Keratinocyte (primary cell): ENCODE measurements around the gene HRC. TPM values are rescaled to one million over a fixed set of nuclear protein-coding genes. Genes with fewer than 3 reads are reported as not detected.

Experiments used
- DNase-seq: peaks from one replicate; pipeline ENCODE4 v3.0.0-alpha.2; 2011; ENCODE audit warnings: low read depth, missing footprints, low spot score
- FAIRE-seq: peaks from 2 replicates; lab custom pipeline; 2011; peaks lifted over from hg19 to GRCh38; lab: Jason Lieb, UNC
- H2AFZ ChIP-seq: 2 replicates; pipeline ENCODE4 v1.6.0; 2012; ENCODE audit warnings: low read length, control low read depth, inconsistent platforms; ENCODE audit not compliant: control insufficient read depth
- H3K27ac ChIP-seq: 2 replicates; pipeline ENCODE4 v1.5.1; 2011; ENCODE audit warnings: low read length; ENCODE audit not compliant: control insufficient read depth, insufficient read depth
- H3K27me3 ChIP-seq: 3 replicates; pipeline ENCODE4 v1.6.0; 2011; ENCODE audit warnings: low read length; ENCODE audit not compliant: control insufficient read depth, insufficient read depth; ENCODE audit errors: extremely low read depth
- H3K36me3 ChIP-seq, 2 experiments: 2 replicates in 1 of 2; 3 replicates in 1 of 2; pipeline ENCODE4 v1.5.1; 2011; ENCODE audit warnings: low read length in 2 of 2, mild to moderate bottlenecking in 1 of 2; ENCODE audit not compliant: control insufficient read depth in 2 of 2, insufficient read depth in 2 of 2; ENCODE audit errors: extremely low read depth in 1 of 2
- H3K4me1 ChIP-seq: 3 replicates; pipeline ENCODE4 v1.5.1; 2011; ENCODE audit warnings: low read length; ENCODE audit not compliant: control insufficient read depth, insufficient read depth; ENCODE audit errors: extremely low read depth
- H3K4me2 ChIP-seq: 3 replicates; pipeline ENCODE4 v1.6.0; 2011; ENCODE audit warnings: low read depth, low read length; ENCODE audit not compliant: control insufficient read depth, insufficient read depth; ENCODE audit errors: extremely low read depth
- H3K4me3 ChIP-seq, 3 experiments: fragments of 200-600 bp in 1 of 3; sonication (generic) in 1 of 3; 2 replicates in 2 of 3; 3 replicates in 1 of 3; pipeline ENCODE4 v1.5.1; 2011 to 2016; ENCODE audit warnings: low read length in 3 of 3, mild to moderate bottlenecking in 3 of 3, control low read depth in 2 of 3, inconsistent platforms in 1 of 3, low read depth in 1 of 3, mixed read lengths in 1 of 3, mixed run types in 1 of 3, moderate library complexity in 1 of 3; ENCODE audit not compliant: control insufficient read depth in 2 of 3, insufficient read depth in 2 of 3; ENCODE audit errors: extremely low read depth in 1 of 3
- H3K79me2 ChIP-seq: 2 replicates; pipeline ENCODE4 v1.6.0; 2012; ENCODE audit warnings: low read length; ENCODE audit not compliant: control insufficient read depth, insufficient read depth
- H3K9ac ChIP-seq: 3 replicates; pipeline ENCODE4 v1.6.0; 2011; ENCODE audit warnings: low read length; ENCODE audit not compliant: control insufficient read depth, insufficient read depth; ENCODE audit errors: extremely low read depth
- H3K9me1 ChIP-seq: 3 replicates; pipeline ENCODE4 v1.6.0; 2011; ENCODE audit warnings: low read length; ENCODE audit not compliant: control insufficient read depth, insufficient read depth; ENCODE audit errors: extremely low read depth
- H3K9me3 ChIP-seq: 2 replicates; pipeline ENCODE4 v1.5.1; 2012; ENCODE audit warnings: low read depth, low read length; ENCODE audit not compliant: control insufficient read depth
- H4K20me1 ChIP-seq: 3 replicates; pipeline ENCODE4 v1.6.0; 2011; ENCODE audit warnings: low read length; ENCODE audit not compliant: control insufficient read depth, insufficient read depth; ENCODE audit errors: extremely low read depth
- EZH2 ChIP-seq: IDR thresholded peaks from one replicate; pipeline ENCODE4 v1.6.1; 2012; ENCODE audit warnings: inconsistent platforms, mild to moderate bottlenecking, low read length, moderate library complexity
- dilution Hi-C: fragments of 300-500 bp; cut with MboI; formaldehyde crosslinking; loops from one replicate; pipeline ENCODE4 v1.7.0; 2020; ENCODE audit warnings: low sequenced_read_pairs; ENCODE audit not compliant: extremely low pct_ligation_motif_present
- polyA minus RNA-seq, 3 experiments: library from RNA; depleted of rRNA, polyadenylated mRNA; stranded (reverse); fragments of >200 nt; gene quantifications; 1 replicate in 1 of 3; 2 replicates in 1 of 3; 3 replicates in 1 of 3; pipeline ENCODE4 v1.2.3, GENCODE V29; 2011
- polyA plus RNA-seq, 5 experiments: library from polyadenylated mRNA; depleted of rRNA in 3 of 5; stranded (reverse) in 3 of 5; stranded (forward) in 1 of 5; unstranded in 1 of 5; fragments of >200 nt; gene quantifications; 1 replicate in 1 of 5; 2 replicates in 3 of 5; 3 replicates in 1 of 5; pipeline versions ENCODE4 v1.2.1 to v1.2.3, GENCODE V29; 2011 to 2012; ENCODE audit warnings: missing spikeins in 2 of 5, low read depth in 1 of 5, low replicate concordance in 1 of 5
- TF ChIP-seq, protein P1 (sequence below), 3 experiments: IDR thresholded peaks in 1 of 3; conservative IDR thresholded peaks in 1 of 3; optimal IDR thresholded peaks in 1 of 3; 2 replicates in 2 of 3; 3 replicates in 1 of 3; pipeline versions ENCODE3 to v1.5.1; 2011; ENCODE audit warnings: low read length in 3 of 3, mild to moderate bottlenecking in 3 of 3, moderate library complexity in 2 of 3, control low read depth in 1 of 3, inconsistent platforms in 1 of 3; ENCODE audit not compliant: insufficient read depth in 2 of 3; ENCODE audit errors: extremely low read depth in 1 of 3

The HRC gene, protein sequence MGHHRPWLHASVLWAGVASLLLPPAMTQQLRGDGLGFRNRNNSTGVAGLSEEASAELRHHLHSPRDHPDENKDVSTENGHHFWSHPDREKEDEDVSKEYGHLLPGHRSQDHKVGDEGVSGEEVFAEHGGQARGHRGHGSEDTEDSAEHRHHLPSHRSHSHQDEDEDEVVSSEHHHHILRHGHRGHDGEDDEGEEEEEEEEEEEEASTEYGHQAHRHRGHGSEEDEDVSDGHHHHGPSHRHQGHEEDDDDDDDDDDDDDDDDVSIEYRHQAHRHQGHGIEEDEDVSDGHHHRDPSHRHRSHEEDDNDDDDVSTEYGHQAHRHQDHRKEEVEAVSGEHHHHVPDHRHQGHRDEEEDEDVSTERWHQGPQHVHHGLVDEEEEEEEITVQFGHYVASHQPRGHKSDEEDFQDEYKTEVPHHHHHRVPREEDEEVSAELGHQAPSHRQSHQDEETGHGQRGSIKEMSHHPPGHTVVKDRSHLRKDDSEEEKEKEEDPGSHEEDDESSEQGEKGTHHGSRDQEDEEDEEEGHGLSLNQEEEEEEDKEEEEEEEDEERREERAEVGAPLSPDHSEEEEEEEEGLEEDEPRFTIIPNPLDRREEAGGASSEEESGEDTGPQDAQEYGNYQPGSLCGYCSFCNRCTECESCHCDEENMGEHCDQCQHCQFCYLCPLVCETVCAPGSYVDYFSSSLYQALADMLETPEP
- polyA plus RNA-seq (0.03 to 0.08 TPM in 2 of 3 replicates, not detected in the other), polyA minus RNA-seq (not detected in 3 replicates)
- not detected for polyA plus RNA-seq (2011; ENCODE audit: low read depth)
- polyA plus RNA-seq (2011; cell fraction: cytosol; rRNA removed) = not detected in 2 replicates
- polyA plus RNA-seq (2011; cell fraction: nucleus; rRNA removed) = 0.05 TPM in 2 replicates
- polyA plus RNA-seq (2012; ENCODE audit: low replicate concordance) = not detected in 2 replicates
- not detected for polyA minus RNA-seq (2011; cell fraction: cytosol; rRNA and poly(A)+ RNA removed)
- polyA minus RNA-seq (2011; cell fraction: nucleus; rRNA and poly(A)+ RNA removed) = not detected in 2 replicates

- Histone ChIP-seq H3K9me1 (no peaks in the 10 kb centered on the region), H2AFZ (no peak within 1 kb of the TSS), H4K20me1 (no peaks in the 10 kb centered on the region), H3K9ac (no peak within 1 kb of the TSS), H3K9me3 (no peaks in the 10 kb centered on the region), H3K4me2 (no peak within 1 kb of the TSS), H3K36me3 (peaks cover 3 to 4% of the 10 kb centered on the region in 2 experiments), H3K27me3 (no peaks in the 10 kb centered on the region), H3K79me2 (peaks cover 7% of the 10 kb centered on the region), H3K27ac (no peak within 1 kb of the TSS), H3K4me1 (peaks cover 17% of the 10 kb centered on the region), H3K4me3 (no peak within 1 kb of the TSS)
- dilution Hi-C loops = no loop called here
- DNase-seq (no peak), FAIRE-seq (no peak)
- no peak for TF ChIP-seq EZH2
Measured at GRCh38 chr19:49155005-49155819, at the start of gene HRC. TSS of gene HRC (minus strand) at chr19:49155396. CDS start at chr19:49155237, 159 bp downstream.

GRCh38 chr19:49201042-49201441 lies 45.8 kb upstream of the HRC start:
- no peak overlapping the region for H2AFZ ChIP-seq
- H3K27ac ChIP-seq = no peak overlapping the region
- TF ChIP-seq, protein P1, sequence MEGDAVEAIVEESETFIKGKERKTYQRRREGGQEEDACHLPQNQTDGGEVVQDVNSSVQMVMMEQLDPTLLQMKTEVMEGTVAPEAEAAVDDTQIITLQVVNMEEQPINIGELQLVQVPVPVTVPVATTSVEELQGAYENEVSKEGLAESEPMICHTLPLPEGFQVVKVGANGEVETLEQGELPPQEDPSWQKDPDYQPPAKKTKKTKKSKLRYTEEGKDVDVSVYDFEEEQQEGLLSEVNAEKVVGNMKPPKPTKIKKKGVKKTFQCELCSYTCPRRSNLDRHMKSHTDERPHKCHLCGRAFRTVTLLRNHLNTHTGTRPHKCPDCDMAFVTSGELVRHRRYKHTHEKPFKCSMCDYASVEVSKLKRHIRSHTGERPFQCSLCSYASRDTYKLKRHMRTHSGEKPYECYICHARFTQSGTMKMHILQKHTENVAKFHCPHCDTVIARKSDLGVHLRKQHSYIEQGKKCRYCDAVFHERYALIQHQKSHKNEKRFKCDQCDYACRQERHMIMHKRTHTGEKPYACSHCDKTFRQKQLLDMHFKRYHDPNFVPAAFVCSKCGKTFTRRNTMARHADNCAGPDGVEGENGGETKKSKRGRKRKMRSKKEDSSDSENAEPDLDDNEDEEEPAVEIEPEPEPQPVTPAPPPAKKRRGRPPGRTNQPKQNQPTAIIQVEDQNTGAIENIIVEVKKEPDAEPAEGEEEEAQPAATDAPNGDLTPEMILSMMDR (optimal IDR thresholded peaks at IDR 0.05 in 1 of 3, IDR thresholded peaks at IDR 0.05 in 1 of 3, conservative IDR thresholded peaks at IDR 0.05 in 1 of 3; ENCODE audit: extremely low read depth in 1 of 3, insufficient read depth in 2 of 3, low read length in 3 of 3) = no peak
- no peak for TF ChIP-seq EZH2
- peaks cover 3% of the 10 kb centered on the region for H3K9me1 ChIP-seq
- no peak overlapping the region for H3K4me3 ChIP-seq
- no peaks in the 10 kb centered on the region for H3K9me3 ChIP-seq
- no peaks in the 10 kb centered on the region for H3K27me3 ChIP-seq
- H3K79me2 ChIP-seq = no peaks in the 10 kb centered on the region
- DNase-seq (no peak), FAIRE-seq (no peak)
- H3K4me1 ChIP-seq = peaks cover 19% of the 10 kb centered on the region
- no peak overlapping the region for H3K4me2 ChIP-seq
- no peaks in the 10 kb centered on the region for H4K20me1 ChIP-seq
- H3K9ac ChIP-seq = no peak overlapping the region
- H3K36me3 ChIP-seq = peaks cover 20 to 37% of the 10 kb centered on the region in 2 experiments
- dilution Hi-C loops = no loop called here
